ENCODE measurements around the gene ELOB. TPM values are rescaled to one million over a fixed set of nuclear protein-coding genes. Genes with fewer than 3 reads are reported as not detected.

ELOB gene
- total RNA-seq, 2 experiments from 2014 or later: 141 to 150 TPM

GRCh38 chr16:2799859-2800226 is 22.8 kb upstream of the ELOB start:
- H3K36me3 Mint-ChIP-seq (ENCODE audit: low read depth): no peaks in the 10 kb centered on the region
- CTCF ChIA-PET: interaction anchor here (0.7 kb wide), 1 partner anchor 755 kb away, joined by 3 read pairs; no protein-coding TSS in a partner anchor

GRCh38 chr16:2799205-2799858 is 22.3 kb upstream of the ELOB start:
- Mint-ChIP-seq H3K4me1 (no peaks in the 10 kb centered on the region), H3K9me3 (peaks cover 3% of the 10 kb centered on the region), H3K27me3 (peaks cover 20% of the 10 kb centered on the region), H3K4me3 (no peak overlapping the region), H3K36me3 (ENCODE audit: low read depth) (no peaks in the 10 kb centered on the region), H3K27ac (no peak overlapping the region)
- ChIA-PET POLR2A (no interaction called here), CTCF (no interaction called here)
- DNase-seq: no peak

More at GRCh38 chr16:2799859-2800226, 22.8 kb upstream of the ELOB start:
- POLR2A ChIA-PET: no interaction called here
- Mint-ChIP-seq H3K4me3 (no peak overlapping the region), H3K4me1 (no peaks in the 10 kb centered on the region), H3K27ac (no peak overlapping the region), H3K27me3 (peaks cover 17% of the 10 kb centered on the region), H3K9me3 (peaks cover 3% of the 10 kb centered on the region)
- no peak for DNase-seq

DNA sequence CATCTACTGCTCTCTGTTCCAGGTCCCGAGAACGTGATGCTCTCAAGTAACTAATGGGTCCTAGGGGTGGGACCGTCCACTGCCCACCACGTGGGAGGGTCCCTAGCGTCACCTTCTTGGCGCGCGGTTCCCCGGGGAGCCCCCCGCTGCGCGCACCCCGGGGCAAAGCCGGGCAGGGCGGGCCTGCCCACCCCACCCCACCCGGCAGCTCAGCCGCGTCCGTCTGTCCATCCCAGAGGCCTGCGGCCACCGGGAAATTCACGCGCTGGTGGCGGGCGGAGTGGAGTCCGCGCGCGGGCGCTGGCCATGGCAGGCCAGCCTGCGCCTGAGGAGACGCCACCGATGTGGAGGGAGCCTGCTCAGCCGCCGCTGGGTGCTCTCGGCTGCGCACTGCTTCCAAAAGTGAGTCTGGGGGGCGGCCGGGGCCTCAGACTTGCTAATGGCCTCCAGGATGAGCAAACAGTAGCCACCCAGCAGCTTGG is 21.7 kb upstream of the ELOB start:
- H3K4me1 Mint-ChIP-seq: no peaks in the 10 kb centered on the region
- H3K4me3 Mint-ChIP-seq: no peak overlapping the region
- H3K27ac Mint-ChIP-seq: no peak overlapping the region
- peaks cover 19% of the 10 kb centered on the region for H3K27me3 Mint-ChIP-seq
- ChIA-PET POLR2A (no interaction called here), CTCF (no interaction called here)
- DNase-seq: no peak
- peaks cover 3% of the 10 kb centered on the region for H3K9me3 Mint-ChIP-seq
- no peaks in the 10 kb centered on the region for H3K36me3 Mint-ChIP-seq (ENCODE audit: low read depth)

- no peaks in the 10 kb centered on the region for H3K4me1 Mint-ChIP-seq
- DNase-seq: no peak
- H3K27me3 Mint-ChIP-seq: peaks cover 27% of the 10 kb centered on the region
- POLR2A ChIA-PET: no interaction called here
- CTCF ChIA-PET: no interaction called here
- H3K9me3 Mint-ChIP-seq: no peaks in the 10 kb centered on the region
- H3K4me3 Mint-ChIP-seq: no peak overlapping the region
- no peak overlapping the region for H3K27ac Mint-ChIP-seq
- H3K36me3 Mint-ChIP-seq (ENCODE audit: low read depth): no peaks in the 10 kb centered on the region
Measured at GRCh38 chr16:2795395-2796143, 18.5 kb upstream of the ELOB start.

GRCh38 chr16:2792940-2793339 is 15.9 kb upstream of the ELOB start:
- H3K36me3 Mint-ChIP-seq (ENCODE audit: low read depth): no peaks in the 10 kb centered on the region
- no peaks in the 10 kb centered on the region for H3K4me1 Mint-ChIP-seq
- no peak overlapping the region for H3K4me3 Mint-ChIP-seq
- ChIA-PET CTCF (no interaction called here), POLR2A (no interaction called here)
- DNase-seq: no peak
- peaks cover 37% of the 10 kb centered on the region for H3K27me3 Mint-ChIP-seq
- H3K9me3 Mint-ChIP-seq: no peaks in the 10 kb centered on the region
- H3K27ac Mint-ChIP-seq: no peak overlapping the region

DNA sequence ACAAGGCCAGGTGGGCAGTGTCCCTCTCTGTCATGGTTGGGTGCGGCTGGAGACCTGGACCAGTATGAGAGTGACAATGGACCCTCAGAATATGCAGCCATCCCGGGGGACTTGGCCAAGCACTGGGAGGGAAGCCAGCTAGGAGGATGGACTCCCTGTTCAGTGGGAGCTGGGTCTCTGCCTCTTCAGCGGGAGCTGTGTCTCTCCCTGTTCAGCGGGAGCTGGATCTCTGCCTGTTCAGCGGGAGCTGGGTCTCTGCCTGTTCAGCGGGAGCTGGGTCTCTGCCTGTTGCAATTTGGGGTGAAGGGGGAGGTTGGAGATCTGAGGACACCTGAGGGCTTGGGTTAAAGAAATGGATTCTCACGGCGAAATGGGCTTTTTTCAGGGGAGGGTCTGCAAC is 14.1 kb upstream of the ELOB start:
- Mint-ChIP-seq H3K4me1 (no peaks in the 10 kb centered on the region), H3K4me3 (no peak overlapping the region), H3K27ac (no peak overlapping the region), H3K36me3 (ENCODE audit: low read depth) (no peaks in the 10 kb centered on the region), H3K27me3 (peaks cover 44% of the 10 kb centered on the region), H3K9me3 (no peaks in the 10 kb centered on the region)
- no peak for DNase-seq
- ChIA-PET CTCF (no interaction called here), POLR2A (interaction anchor here (1.0 kb wide), 1 partner anchor 13 kb away, joined by 4 read pairs; no protein-coding TSS in a partner anchor)

GRCh38 chr16:2790631-2791030 is 13.6 kb upstream of the ELOB start:
- DNase-seq: no peak
- H3K27ac Mint-ChIP-seq: no peak overlapping the region
- ChIA-PET POLR2A (interaction anchor here (1.0 kb wide), 1 partner anchor 13 kb away, joined by 4 read pairs; no protein-coding TSS in a partner anchor), CTCF (no interaction called here)
- no peaks in the 10 kb centered on the region for H3K36me3 Mint-ChIP-seq (ENCODE audit: low read depth)
- no peaks in the 10 kb centered on the region for H3K9me3 Mint-ChIP-seq
- peaks cover 42% of the 10 kb centered on the region for H3K27me3 Mint-ChIP-seq
- H3K4me1 Mint-ChIP-seq: peaks cover 3% of the 10 kb centered on the region
- H3K4me3 Mint-ChIP-seq: no peak overlapping the region

DNA sequence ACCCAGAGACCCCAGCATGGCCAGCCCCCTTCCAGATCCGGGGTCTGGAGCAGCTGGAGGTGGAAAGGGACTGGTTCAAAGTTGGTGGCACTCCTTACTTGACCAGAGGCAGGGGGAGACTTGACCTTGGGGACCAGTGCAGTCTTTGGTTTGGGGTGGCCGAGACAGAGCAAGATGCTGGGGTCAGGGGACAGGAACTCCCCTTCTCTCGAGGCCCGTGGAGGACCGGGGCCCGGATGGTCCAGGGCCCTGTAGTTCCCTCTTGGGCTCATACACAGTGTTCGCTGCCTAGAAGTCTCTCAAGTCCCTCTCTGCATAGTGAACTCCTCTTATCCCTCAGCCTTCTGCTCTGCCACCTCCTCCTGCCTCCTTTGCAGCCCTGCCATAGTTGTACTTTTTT is 10.9 kb upstream of the ELOB start:
- Mint-ChIP-seq H3K36me3 (ENCODE audit: low read depth) (no peaks in the 10 kb centered on the region), H3K4me3 (no peak overlapping the region), H3K27ac (no peak overlapping the region), H3K9me3 (no peaks in the 10 kb centered on the region), H3K4me1 (peaks cover 6% of the 10 kb centered on the region), H3K27me3 (peaks cover 30% of the 10 kb centered on the region)
- POLR2A ChIA-PET: no interaction called here
- CTCF ChIA-PET: no interaction called here
- DNase-seq: no peak

GRCh38 chr16:2787406-2787805 is 10.3 kb upstream of the ELOB start, which contains the start of gene PRSS33:
Gene PRSS33 (minus strand): TSS chr16:2787560. CDS start chr16:2786547, 1,013 bp downstream.
- H3K36me3 Mint-ChIP-seq (ENCODE audit: low read depth): no peaks in the 10 kb centered on the region

GRCh38 chr16:2786826-2787151 is 9.7 kb upstream of the ELOB start:
- ChIA-PET CTCF (no interaction called here), POLR2A (no interaction called here)
- no peak overlapping the region for H3K4me3 Mint-ChIP-seq
- H3K27ac Mint-ChIP-seq: no peak overlapping the region
- no peaks in the 10 kb centered on the region for H3K9me3 Mint-ChIP-seq
- H3K4me1 Mint-ChIP-seq: peaks cover 6% of the 10 kb centered on the region
- DNase-seq: no peak
- H3K36me3 Mint-ChIP-seq (ENCODE audit: low read depth): no peaks in the 10 kb centered on the region
- peaks cover 30% of the 10 kb centered on the region for H3K27me3 Mint-ChIP-seq

More at GRCh38 chr16:2787406-2787805, 10.3 kb upstream of the ELOB start, which contains the start of gene PRSS33:
- H3K9me3 Mint-ChIP-seq: no peaks in the 10 kb centered on the region
- no peak for DNase-seq
- no peak within 1 kb of the TSS for H3K27ac Mint-ChIP-seq
- ChIA-PET POLR2A (no interaction called here), CTCF (no interaction called here)
- H3K4me1 Mint-ChIP-seq: peaks cover 6% of the 10 kb centered on the region
- peaks cover 30% of the 10 kb centered on the region for H3K27me3 Mint-ChIP-seq
- H3K4me3 Mint-ChIP-seq: no peak within 1 kb of the TSS

- DNase-seq: no peak
- Mint-ChIP-seq H3K27ac (no peak overlapping the region), H3K36me3 (ENCODE audit: low read depth) (no peaks in the 10 kb centered on the region), H3K4me3 (no peak overlapping the region), H3K9me3 (no peaks in the 10 kb centered on the region), H3K4me1 (peaks cover 6% of the 10 kb centered on the region), H3K27me3 (peaks cover 27% of the 10 kb centered on the region)
- ChIA-PET POLR2A (no interaction called here), CTCF (no interaction called here)
Measured at GRCh38 chr16:2786061-2786825, 9.2 kb upstream of the ELOB start.

- Mint-ChIP-seq H3K4me1 (peaks cover 6% of the 10 kb centered on the region), H3K9me3 (no peaks in the 10 kb centered on the region), H3K36me3 (ENCODE audit: low read depth) (no peaks in the 10 kb centered on the region), H3K27me3 (peaks cover 22% of the 10 kb centered on the region), H3K4me3 (peak overlapping the region; percentile 65), H3K27ac (no peak overlapping the region)
- POLR2A ChIA-PET: no interaction called here
- no peak for DNase-seq
- CTCF ChIA-PET: interaction anchor here (0.9 kb wide), 1 partner anchor 9 kb away, joined by 4 read pairs; no protein-coding TSS in a partner anchor
Measured at GRCh38 chr16:2785101-2785991, 8.3 kb upstream of the ELOB start.

Measured in activated CD4-positive, alpha-beta memory T cell treated with anti-CD3 and anti-CD28 coated beads, Interleukin-2, amount 10 ng/mL, durations not matched to agents 7 days and 5 days (primary cell).